Measurements from ENCODE around the gene LHX1. TPM values are rescaled to one million over a fixed set of nuclear protein-coding genes. Genes with fewer than 3 reads are reported as not detected.

The LHX1 gene
- total and polyA plus RNA-seq, 2 of the 8 experiments (the other 6 are each of a cell fraction or from before 2014, with no cell fraction given), result 0.26 to 0.93 TPM

DNA sequence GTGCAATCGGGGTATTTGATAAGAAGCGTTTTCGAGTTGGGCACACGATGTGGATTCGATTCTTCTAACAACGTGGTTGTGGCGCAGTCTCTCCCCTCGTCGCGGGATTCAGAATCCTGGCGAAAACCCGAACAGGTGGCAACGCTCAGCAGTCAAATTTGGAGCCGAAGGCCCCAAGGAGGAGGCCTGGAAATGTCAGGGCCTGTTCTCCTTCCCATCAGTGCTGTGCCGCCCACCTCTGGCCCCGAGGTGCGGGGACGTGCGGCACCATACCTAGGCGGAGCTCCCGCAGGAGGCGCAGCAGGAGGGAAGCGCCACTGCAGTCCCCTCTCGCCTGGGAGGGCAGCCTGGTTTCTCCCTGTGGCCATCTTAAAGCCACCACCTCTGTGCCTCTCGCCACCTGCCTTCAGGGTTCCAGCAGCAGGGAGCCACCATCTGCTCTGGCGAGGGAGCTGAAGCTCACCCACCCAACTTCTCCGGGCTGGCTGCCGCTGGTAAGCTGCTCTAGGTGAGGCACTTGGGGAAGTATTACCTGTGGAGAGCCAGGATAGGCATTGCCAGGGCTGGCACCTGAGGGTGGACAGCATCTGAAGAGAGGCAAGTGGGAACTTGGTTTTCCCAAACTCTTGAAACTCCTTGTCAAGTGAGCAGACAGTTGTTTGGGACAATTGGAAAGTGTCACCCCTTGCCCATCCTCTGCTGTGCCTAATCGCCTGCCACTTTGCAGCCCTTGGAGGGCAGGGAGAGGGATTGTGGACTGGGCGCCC is 8.9 kb downstream of the LHX1 start:
- H3K36me3 ChIP-seq (ENCODE audit: control insufficient read depth in 2 of 4, insufficient read depth in 4 of 4, low read length in 3 of 4), result peaks cover 0 to 13% (median 3%) of the 10 kb centered on the region in 4 experiments; a peak in 3 of 8 replicates
- WGBS, 2 experiments (ENCODE audit: extremely low coverage in 1 of 2, insufficient coverage in 1 of 2, insufficient read length in 1 of 2, insufficient replicate concordance in 2 of 2, low coverage in 1 of 2, low lambda C conversion rate in 2 of 2, missing lambda C conversion rate in 1 of 2), result 6% methylated on average over 29 of the region's 30 CpGs; no CpG with 5 or more reads in 1 of the 2 experiments
- H2BK12ac ChIP-seq (ENCODE audit: low read depth, low read length), result peak overlapping the region; percentile 71; the same call in 1 of the 2 replicates
- CTCF ChIA-PET (ENCODE audit: partially characterized antibody), result interaction anchor here (1.0 to 1.5 kb wide), 2 partner anchors 15 to 101 kb away, joined by 3 to 6 read pairs; no protein-coding TSS in a partner anchor
- H3K23ac ChIP-seq (ENCODE audit: insufficient read length), result no peak overlapping the region
- peak overlapping the region; percentile 87; the same call in 1 of the 2 replicates for H2AK5ac ChIP-seq (ENCODE audit: low read depth, low read length)
- no peak overlapping the region for H2AFZ ChIP-seq (ENCODE audit: low read length)
- H2BK120ac ChIP-seq (replicated peaks; ENCODE audit: low read depth, low read length), result no peak overlapping the region
- peak overlapping the region; percentile 13; the same call in 1 of the 2 replicates for H3K18ac ChIP-seq (ENCODE audit: extremely low read depth, low read length)
- no peak overlapping the region for H3K9ac ChIP-seq (replicated peaks in 1 of 4; ENCODE audit: extremely low read depth in 1 of 4, low read depth in 3 of 4, low read length in 3 of 4)
- H3K23me2 ChIP-seq (ENCODE audit: low read depth, low read length), result peaks cover 16% of the 10 kb centered on the region
- H3K27ac ChIP-seq (ENCODE audit: low read depth, low read length), result no peak overlapping the region
- peaks cover 11 to 17% of the 10 kb centered on the region in 2 experiments for H4K20me1 ChIP-seq (replicated peaks in 1 of 2; ENCODE audit: control insufficient read depth in 1 of 2, insufficient read depth in 2 of 2, low read length in 2 of 2)
- H3K4ac ChIP-seq (replicated peaks; ENCODE audit: insufficient read length, low read depth, low read length), result peak overlapping the region; percentile 17
- no peak overlapping the region; the same call in 1 of the 2 replicates for H2BK5ac ChIP-seq (ENCODE audit: low read depth, low read length)
- POLR2A ChIA-PET (ENCODE audit: partially characterized antibody), result interaction anchor here (0.9 to 5.9 kb wide), 4 partner anchors 8 to 17 kb away, joined by 3 to 45 read pairs (median 4); partner anchors contain the start of gene LHX1
- H4K8ac ChIP-seq (ENCODE audit: extremely low read depth, insufficient read depth, low read length), result no peak overlapping the region; the same call in 1 of the 2 replicates
- peak overlapping the region in 3 of 4 experiments; percentile 6 to 43 (median 15); a peak in 5 of 8 replicates for H3K4me3 ChIP-seq (ENCODE audit: extremely low read depth in 1 of 4, insufficient read depth in 2 of 4, low read depth in 3 of 4, low read length in 4 of 4)
- peaks cover 64 to 76% (median 70%) of the 10 kb centered on the region in 4 experiments for H3K27me3 ChIP-seq (replicated peaks in 1 of 4; ENCODE audit: control insufficient read depth in 3 of 4, extremely low read depth in 1 of 4, insufficient read depth in 3 of 4, low read length in 3 of 4)
- no peak for FAIRE-seq
- H4K91ac ChIP-seq (replicated peaks; ENCODE audit: insufficient read length, low read length), result no peak overlapping the region
- H3K4me1 ChIP-seq (replicated peaks in 1 of 4; ENCODE audit: control insufficient read depth in 3 of 4, insufficient read depth in 4 of 4, low read length in 3 of 4), result peaks cover 8 to 35% (median 29%) of the 10 kb centered on the region in 4 experiments
- H3K9me3 ChIP-seq (ENCODE audit: insufficient read depth in 2 of 2, low read depth in 1 of 2, low read length in 1 of 2), result no peaks in the 10 kb centered on the region; a peak in 1 of 4 replicates
- DNase-seq (ENCODE audit: low read depth in 1 of 2, low spot score in 2 of 2), result no peak
- no peaks in the 10 kb centered on the region; the same call in 1 of the 2 replicates for H3K79me1 ChIP-seq (ENCODE audit: low read depth, low read length)
- peak overlapping the region; percentile 58 to 81 for H3K4me2 ChIP-seq (ENCODE audit: insufficient read depth in 1 of 2, low read depth in 2 of 2, low read length in 2 of 2)
- H2BK15ac ChIP-seq (ENCODE audit: low read length), result peak overlapping the region; percentile 63; the same call in 1 of the 2 replicates
- H3K56ac ChIP-seq (replicated peaks; ENCODE audit: insufficient read length, low read depth, low read length), result no peak overlapping the region
- no peak overlapping the region for H4K5ac ChIP-seq (ENCODE audit: insufficient read length, low read depth, low read length)
- 0 out of 2 replicates have a peak overlapping the region, but pooled peaks have one; percentile 73 for H2BK20ac ChIP-seq (ENCODE audit: low read length)
- H3K79me2 ChIP-seq (ENCODE audit: control insufficient read depth in 1 of 2, insufficient read depth in 2 of 2, low read length in 2 of 2), result peaks cover 0 to 20% of the 10 kb centered on the region in 2 experiments; a peak in 2 of 4 replicates
- H3K14ac ChIP-seq (ENCODE audit: insufficient read length), result no peak overlapping the region
- TF ChIP-seq CBX8 (IDR thresholded peaks at IDR 0.05; ENCODE audit: borderline replicate concordance, low read depth, low read length), result no peak
- TF ChIP-seq TEAD4 (IDR thresholded peaks at IDR 0.05; ENCODE audit: low read depth, low read length), result no peak
- TF ChIP-seq JUND (IDR thresholded peaks at IDR 0.05; ENCODE audit: low read length), result no peak
- TF ChIP-seq, protein P1, sequence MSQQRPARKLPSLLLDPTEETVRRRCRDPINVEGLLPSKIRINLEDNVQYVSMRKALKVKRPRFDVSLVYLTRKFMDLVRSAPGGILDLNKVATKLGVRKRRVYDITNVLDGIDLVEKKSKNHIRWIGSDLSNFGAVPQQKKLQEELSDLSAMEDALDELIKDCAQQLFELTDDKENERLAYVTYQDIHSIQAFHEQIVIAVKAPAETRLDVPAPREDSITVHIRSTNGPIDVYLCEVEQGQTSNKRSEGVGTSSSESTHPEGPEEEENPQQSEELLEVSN (IDR thresholded peaks at IDR 0.05), result peak; percentile 41; the same call in 1 of the 2 replicates
- no peak for TF ChIP-seq SP2 (IDR thresholded peaks at IDR 0.05; ENCODE audit: low read length)
- TF ChIP-seq BACH1 (IDR thresholded peaks at IDR 0.05; ENCODE audit: low read length), result no peak
- no peak for TF ChIP-seq GABPA (IDR thresholded peaks at IDR 0.05; ENCODE audit: borderline replicate concordance, insufficient read depth, low read length)
- peak; percentile 80 for TF ChIP-seq EZH2 (IDR thresholded peaks at IDR 0.05; ENCODE audit: low read depth, low read length, severe bottlenecking)
- no peak for TF ChIP-seq YY1 (IDR thresholded peaks at IDR 0.05; ENCODE audit: low read depth, low read length)
- TF ChIP-seq CEBPB (IDR thresholded peaks at IDR 0.05; ENCODE audit: low read depth, low read length), result no peak

Measured in H1 (cell line).